GM12878 (cell line): ENCODE results near the gene OLA1. TPM values are rescaled to one million over a fixed set of nuclear protein-coding genes. Genes with fewer than 3 reads are reported as not detected.

Experiments used
- ATAC-seq: fragments of 200-7000 bp; cut with Tn5 transposase; 3 replicates; pipeline ENCODE4 v1.9.1; 2020; ENCODE audit warnings: mild to moderate bottlenecking, moderate library complexity
- BruUV-seq: library from RNA; stranded (reverse); fragments of 400-500 nt; replicated peaks from 2 replicates; lab custom pipeline; 2021; lab: Mats Ljungman, UMichigan
- CTCF ChIA-PET: fragments of 300-600 bp; sonication (Branson Sonifier 250); formaldehyde crosslinking; extraction: SDS; loops from one replicate; lab custom pipeline; 2021; ENCODE audit warnings: inconsistent platforms; lab: Yijun Ruan, JAX
- POLR2A ChIA-PET: fragments of 350-600 bp; formaldehyde crosslinking; extraction: SDS; loops from one replicate; lab custom pipeline; 2021; ENCODE audit warnings: inconsistent platforms; lab: Charles Lee
- RAD21 ChIA-PET: fragments of 300-600 bp; sonication (Branson Sonifier 250); formaldehyde crosslinking; loops from one replicate; lab custom pipeline; 2023; ENCODE audit warnings: antibody characterized with exemption; ENCODE audit not compliant: unreplicated experiment; lab: Charles Lee
- SMC1A ChIA-PET: fragments of 300-600 bp; sonication (Branson Sonifier 250); formaldehyde crosslinking; loops from one replicate; lab custom pipeline; 2023; ENCODE audit not compliant: unreplicated experiment, uncharacterized antibody; lab: Charles Lee
- DNase-seq: peaks from one replicate; pipeline ENCODE4 v3.0.0-alpha.2; 2011; ENCODE audit warnings: low read depth, low spot score
- FAIRE-seq: peaks from 3 replicates; lab custom pipeline; 2011; peaks lifted over from hg19 to GRCh38; lab: Jason Lieb, UNC
- H2AFZ ChIP-seq: 2 replicates; pipeline ENCODE4 v1.6.0; 2011; ENCODE audit warnings: low read depth, low read length, control low read depth; ENCODE audit not compliant: control insufficient read depth
- H3K27ac ChIP-seq: 2 replicates; pipeline ENCODE4 v1.5.1; 2011; ENCODE audit warnings: control low read depth; ENCODE audit not compliant: control insufficient read depth, insufficient read depth
- H3K27me3 ChIP-seq, 2 experiments: replicated peaks in 1 of 2; 2 replicates each; pipeline versions ENCODE4 v1.6.0 to v1.6.1; 2011; ENCODE audit warnings: low read length in 1 of 2; ENCODE audit not compliant: control insufficient read depth in 2 of 2, insufficient read depth in 2 of 2
- H3K36me3 ChIP-seq, 2 experiments: 2 replicates each; pipeline ENCODE4 v1.5.1; 2011; ENCODE audit warnings: low read length in 1 of 2; ENCODE audit not compliant: control insufficient read depth in 2 of 2, insufficient read depth in 2 of 2
- H3K4me1 ChIP-seq: 2 replicates; pipeline ENCODE4 v1.6.1; 2011; ENCODE audit warnings: mild to moderate bottlenecking, low read length, moderate library complexity, mixed read lengths; ENCODE audit not compliant: control insufficient read depth, insufficient read depth
- H3K4me2 ChIP-seq: 2 replicates; pipeline ENCODE4 v1.6.0; 2011; ENCODE audit warnings: control low read depth; ENCODE audit not compliant: control insufficient read depth, insufficient read depth
- H3K4me3 ChIP-seq: fragments of 200-600 bp; sonication (generic); 2 replicates; pipeline ENCODE4 v1.5.1; 2016
- H3K79me2 ChIP-seq: 2 replicates; pipeline ENCODE4 v1.6.0; 2011; ENCODE audit warnings: low read length; ENCODE audit not compliant: control insufficient read depth, insufficient read depth
- H3K9ac ChIP-seq: 2 replicates; pipeline ENCODE4 v1.8.0; 2011; ENCODE audit warnings: low read length, control low read depth, mixed read lengths; ENCODE audit not compliant: control insufficient read depth, insufficient read depth
- H3K9me3 ChIP-seq: replicated peaks from 3 replicates; pipeline ENCODE4 v1.5.1; 2011; ENCODE audit warnings: mild to moderate bottlenecking, low read length; ENCODE audit not compliant: control insufficient read depth, insufficient read depth
- H4K20me1 ChIP-seq: 2 replicates; pipeline ENCODE4 v1.6.0; 2011; ENCODE audit not compliant: control insufficient read depth, insufficient read depth
- HDGF ChIP-seq: fragments of 450-650 bp; IDR thresholded peaks from 2 replicates; pipeline ENCODE4 v1.6.1; 2016; ENCODE audit warnings: antibody characterized with exemption
- JUND ChIP-seq: IDR thresholded peaks from 2 replicates; pipeline ENCODE4 v1.6.1; 2012; ENCODE audit warnings: low read depth, mild to moderate bottlenecking, low read length, improper control_type of control experiment, moderate library complexity
- POLR2A ChIP-seq: IDR thresholded peaks from 2 replicates; pipeline ENCODE4 v1.6.1; 2011; ENCODE audit warnings: low read depth, mild to moderate bottlenecking, low read length
- STAT3 ChIP-seq: IDR thresholded peaks from 2 replicates; pipeline ENCODE4 v1.6.1; 2011; ENCODE audit warnings: low read depth, low read length, improper control_type of control experiment
- WGBS: methylation state at CpG from one replicate; pipeline ENCODE4 v1.1.6; 2016; ENCODE audit warnings: low lambda C conversion rate; ENCODE audit not compliant: insufficient replicate concordance, insufficient coverage; ENCODE audit errors: missing lambda C conversion rate; 5-methylcytosine and 5-hydroxymethylcytosine counted together
- in situ Hi-C: fragments of 300-500 bp; cut with MboI; formaldehyde crosslinking; loops from 9 replicates; pipeline ENCODE4 v1.14.3; 2018; ENCODE audit warnings: mixed read lengths
- intact Hi-C: fragments of 100-400 bp; cut with micrococcal nuclease; formaldehyde crosslinking; loops from one replicate; pipeline ENCODE4 v1.14.2; 2022; ENCODE audit not compliant: unreplicated experiment
- polyA plus RNA-seq, 11 experiments: library from polyadenylated mRNA; depleted of rRNA in 4 of 11; unstranded in 6 of 11; stranded (reverse) in 5 of 11; fragments of >200 nt; fragmentation: Nextera tagmentation in 4 of 11; fragmentation: Illumina TruSeq in 1 of 11; extraction: Ambion mirVana in 4 of 11; extraction: Trizol in 1 of 11; gene quantifications; 1 replicate in 1 of 11; 2 replicates in 10 of 11; pipeline versions ENCODE4 v1.2.1 to v1.2.3, GENCODE V29; 2011 to 2016; ENCODE audit warnings: inconsistent platforms in 2 of 11, missing spikeins in 2 of 11, low read depth in 1 of 11
- total RNA-seq, 4 experiments: library from RNA; depleted of rRNA in 3 of 4; stranded (reverse); fragments of >200 nt in 3 of 4; fragmentation: Illumina TruSeq in 1 of 4; extraction: Trizol in 1 of 4; gene quantifications; 2 replicates each; pipeline versions ENCODE4 v1.2.1 to v1.2.3, GENCODE V29; 2013 to 2021
- TF ChIP-seq, protein P1 (sequence below): fragments of 450-650 bp; IDR thresholded peaks from 2 replicates; pipeline ENCODE4 v1.6.1; 2016; ENCODE audit warnings: mild to moderate bottlenecking
- TF ChIP-seq, protein P2 (sequence below): fragments of 450-650 bp; IDR thresholded peaks from 2 replicates; pipeline ENCODE4 v1.6.1; 2017; ENCODE audit warnings: low read depth, mild to moderate bottlenecking, moderate library complexity
- TF ChIP-seq, protein P3 (sequence below): IDR thresholded peaks from 2 replicates; pipeline ENCODE4 v1.6.1; 2012; ENCODE audit warnings: low read length, inconsistent platforms

Gene OLA1
- total and polyA plus RNA-seq, 10 of the 15 experiments (the other 5 are each of a cell fraction or from before 2014, with no cell fraction given) = 107 to 238 (median 142) TPM

- TF ChIP-seq, protein P1, sequence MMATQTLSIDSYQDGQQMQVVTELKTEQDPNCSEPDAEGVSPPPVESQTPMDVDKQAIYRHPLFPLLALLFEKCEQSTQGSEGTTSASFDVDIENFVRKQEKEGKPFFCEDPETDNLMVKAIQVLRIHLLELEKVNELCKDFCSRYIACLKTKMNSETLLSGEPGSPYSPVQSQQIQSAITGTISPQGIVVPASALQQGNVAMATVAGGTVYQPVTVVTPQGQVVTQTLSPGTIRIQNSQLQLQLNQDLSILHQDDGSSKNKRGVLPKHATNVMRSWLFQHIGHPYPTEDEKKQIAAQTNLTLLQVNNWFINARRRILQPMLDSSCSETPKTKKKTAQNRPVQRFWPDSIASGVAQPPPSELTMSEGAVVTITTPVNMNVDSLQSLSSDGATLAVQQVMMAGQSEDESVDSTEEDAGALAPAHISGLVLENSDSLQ = no peak
- no peak for TF ChIP-seq POLR2A
- RAD21 ChIA-PET = no interaction called here
- Histone ChIP-seq H4K20me1 (no peaks in the 10 kb centered on the region; the same call in 1 of the 2 replicates), H2AFZ (no peak overlapping the region), H3K9me3 (no peaks in the 10 kb centered on the region; the same call in 2 of the 3 replicates), H3K4me1 (peaks cover under 1% of the 10 kb centered on the region), H3K79me2 (peaks cover 84% of the 10 kb centered on the region), H3K4me3 (no peak overlapping the region), H3K9ac (no peak overlapping the region), H3K4me2 (0 out of 2 replicates have a peak overlapping the region, but pooled peaks have one; percentile 27), H3K27ac (no peak overlapping the region), H3K36me3 (peaks cover 3% of the 10 kb centered on the region in 2 experiments; a peak in 2 of 4 replicates), H3K27me3 (no peaks in the 10 kb centered on the region)
- DNase-seq (no peak), FAIRE-seq (no peak), ATAC-seq (no peak)
- CTCF ChIA-PET = interaction anchor here (1.1 kb wide), 1 partner anchor 11 kb away, joined by 3 read pairs; no protein-coding TSS in a partner anchor
- no TSS peak for BruUV-seq
- POLR2A ChIA-PET = no interaction called here
- in situ Hi-C loops (no loop called here), intact Hi-C loops (loop anchor here (10.0 kb wide), 1 partner anchor 279 kb away; the partner anchor contains the start of gene SP3)
- 96% methylated on average over 3 of the region's 3 CpGs for WGBS
- SMC1A ChIA-PET = interaction anchor here (1.0 kb wide), 1 partner anchor 8 kb away, joined by 4 read pairs; no protein-coding TSS in a partner anchor
Observed at GRCh38 chr2:174243812-174244211, 4.5 kb downstream of the OLA1 start.

DNA sequence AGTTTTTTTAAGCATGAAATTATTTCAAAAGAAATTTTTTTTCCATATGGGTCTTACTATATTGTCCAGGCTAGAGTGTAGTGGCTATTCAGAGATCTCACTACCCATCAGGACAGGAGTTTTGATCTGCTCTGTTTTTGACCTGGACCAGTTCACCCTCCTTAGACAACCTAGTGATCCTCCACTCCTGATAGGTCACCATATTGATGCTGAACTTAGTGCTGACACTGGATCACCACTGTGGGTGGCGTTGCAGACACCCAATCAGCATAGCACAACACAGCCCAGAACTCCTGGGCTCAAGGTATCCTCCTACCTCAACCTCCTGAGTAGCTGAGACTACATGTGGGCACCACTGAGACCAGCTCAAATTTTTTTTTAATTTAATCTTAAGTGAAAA lies 8.2 kb downstream of the OLA1 start:
- TF ChIP-seq, protein P2, sequence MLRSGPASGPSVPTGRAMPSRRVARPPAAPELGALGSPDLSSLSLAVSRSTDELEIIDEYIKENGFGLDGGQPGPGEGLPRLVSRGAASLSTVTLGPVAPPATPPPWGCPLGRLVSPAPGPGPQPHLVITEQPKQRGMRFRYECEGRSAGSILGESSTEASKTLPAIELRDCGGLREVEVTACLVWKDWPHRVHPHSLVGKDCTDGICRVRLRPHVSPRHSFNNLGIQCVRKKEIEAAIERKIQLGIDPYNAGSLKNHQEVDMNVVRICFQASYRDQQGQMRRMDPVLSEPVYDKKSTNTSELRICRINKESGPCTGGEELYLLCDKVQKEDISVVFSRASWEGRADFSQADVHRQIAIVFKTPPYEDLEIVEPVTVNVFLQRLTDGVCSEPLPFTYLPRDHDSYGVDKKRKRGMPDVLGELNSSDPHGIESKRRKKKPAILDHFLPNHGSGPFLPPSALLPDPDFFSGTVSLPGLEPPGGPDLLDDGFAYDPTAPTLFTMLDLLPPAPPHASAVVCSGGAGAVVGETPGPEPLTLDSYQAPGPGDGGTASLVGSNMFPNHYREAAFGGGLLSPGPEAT = no peak
- TF ChIP-seq STAT3 (no peak), JUND (no peak), HDGF (no peak)
- TF ChIP-seq, protein P3, sequence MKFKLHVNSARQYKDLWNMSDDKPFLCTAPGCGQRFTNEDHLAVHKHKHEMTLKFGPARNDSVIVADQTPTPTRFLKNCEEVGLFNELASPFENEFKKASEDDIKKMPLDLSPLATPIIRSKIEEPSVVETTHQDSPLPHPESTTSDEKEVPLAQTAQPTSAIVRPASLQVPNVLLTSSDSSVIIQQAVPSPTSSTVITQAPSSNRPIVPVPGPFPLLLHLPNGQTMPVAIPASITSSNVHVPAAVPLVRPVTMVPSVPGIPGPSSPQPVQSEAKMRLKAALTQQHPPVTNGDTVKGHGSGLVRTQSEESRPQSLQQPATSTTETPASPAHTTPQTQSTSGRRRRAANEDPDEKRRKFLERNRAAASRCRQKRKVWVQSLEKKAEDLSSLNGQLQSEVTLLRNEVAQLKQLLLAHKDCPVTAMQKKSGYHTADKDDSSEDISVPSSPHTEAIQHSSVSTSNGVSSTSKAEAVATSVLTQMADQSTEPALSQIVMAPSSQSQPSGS = no peak
- TF ChIP-seq, all 136 proteins: peak for 0
- H3K4me2 ChIP-seq = no peak overlapping the region
- ChIA-PET CTCF (interaction anchor here (0.9 kb wide), 1 partner anchor 22 kb away, joined by 7 read pairs; no protein-coding TSS in a partner anchor), POLR2A (interaction anchor here (0.6 to 0.8 kb wide), 2 partner anchors 8 to 13 kb away, joined by 3 to 5 read pairs; partner anchors contain the start of gene OLA1), RAD21 (interaction anchor here (0.7 to 1.3 kb wide), 2 partner anchors 9 to 348 kb away, joined by 4 read pairs; no protein-coding TSS in a partner anchor), SMC1A (interaction anchor here (0.6 to 1.3 kb wide), 3 partner anchors 9 to 228 kb away, joined by 3 to 6 read pairs (median 3); partner anchors contain the start of gene OLA1)
- ATAC-seq = peak; percentile 33
- H3K27me3 ChIP-seq = no peaks in the 10 kb centered on the region
- in situ Hi-C loops = no loop called here
- no TSS peak for BruUV-seq
- no peaks in the 10 kb centered on the region; the same call in 1 of the 2 replicates for H4K20me1 ChIP-seq
- H3K79me2 ChIP-seq = peaks cover 84% of the 10 kb centered on the region
- H3K9me3 ChIP-seq = no peaks in the 10 kb centered on the region; the same call in 2 of the 3 replicates
- no peak for DNase-seq
- intact Hi-C loops = loop anchor here (10.0 kb wide), 1 partner anchor 275 kb away; the partner anchor contains the start of gene SP3
- H3K9ac ChIP-seq = no peak overlapping the region
- WGBS = 93% methylated on average over 1 of the region's 1 CpG
- no peaks in the 10 kb centered on the region; the same call in 1 of the 2 replicates for H3K4me1 ChIP-seq
- FAIRE-seq = no peak
- no peak overlapping the region for H3K4me3 ChIP-seq
- peaks cover 3 to 6% of the 10 kb centered on the region in 2 experiments; a peak in 3 of 4 replicates for H3K36me3 ChIP-seq
- no peak overlapping the region for H2AFZ ChIP-seq
- no peak overlapping the region for H3K27ac ChIP-seq
